NCI-H2196 treated with DMSO at 0.1 percent for 48 hours (cell line): ENCODE results near the gene FASTKD3.

Experiments used
- DNase-seq: peaks from one replicate; lab custom pipeline; 2025; ENCODE audit not compliant: unreplicated experiment; lab: John Stamatoyannopoulos, UW

FASTKD3 gene

DNA sequence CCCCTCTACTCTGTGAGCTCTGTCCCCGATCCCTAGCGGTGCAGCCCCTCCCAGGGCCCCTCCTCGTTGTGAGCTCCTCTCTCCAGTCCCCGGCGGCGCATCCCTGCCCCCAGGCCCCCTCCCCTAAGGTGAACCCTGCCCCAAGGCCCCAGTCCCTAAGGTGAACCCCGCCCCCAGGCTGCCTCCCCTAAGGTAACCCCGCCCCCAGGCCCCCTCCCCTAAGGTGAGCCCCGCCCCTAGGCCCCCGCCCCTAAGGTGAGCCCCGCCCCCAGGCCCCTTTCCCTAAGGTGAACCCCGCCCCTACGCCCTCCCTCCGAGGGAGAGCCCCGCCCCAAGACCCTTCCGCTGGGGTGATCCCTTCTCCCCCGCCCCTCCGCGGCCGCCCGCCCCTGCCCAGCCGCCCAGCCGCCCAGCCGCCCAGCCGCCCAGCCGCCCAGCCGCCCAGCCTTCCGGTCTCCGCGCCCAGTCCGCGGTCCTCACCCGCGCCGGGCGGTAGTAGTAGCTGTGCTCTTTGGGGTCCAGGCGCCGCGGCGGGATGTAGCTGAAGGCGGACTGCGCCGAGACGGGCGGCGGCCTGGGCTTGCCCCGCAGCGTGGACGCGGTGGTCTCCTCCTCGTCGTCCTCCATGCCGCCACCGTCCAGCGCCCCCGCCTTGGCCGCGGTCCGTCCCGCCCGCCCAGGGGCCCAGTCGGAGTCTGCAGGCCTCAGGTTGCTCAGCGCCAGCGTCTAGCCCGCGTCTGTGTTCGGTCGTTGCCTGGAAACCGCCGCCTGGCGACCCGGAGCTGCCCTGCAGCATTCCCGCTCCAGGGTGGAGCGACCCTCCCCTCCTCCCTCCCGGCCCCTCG lies 18.2 kb downstream of the FASTKD3 start, which contains the start of gene CFAP90:
Gene CFAP90, minus strand, starts transcription at position 739 of the 845 bp plus-strand sequence. Its CDS starts 112 bp downstream, at position 627.
- DNase-seq: no peak

DNA sequence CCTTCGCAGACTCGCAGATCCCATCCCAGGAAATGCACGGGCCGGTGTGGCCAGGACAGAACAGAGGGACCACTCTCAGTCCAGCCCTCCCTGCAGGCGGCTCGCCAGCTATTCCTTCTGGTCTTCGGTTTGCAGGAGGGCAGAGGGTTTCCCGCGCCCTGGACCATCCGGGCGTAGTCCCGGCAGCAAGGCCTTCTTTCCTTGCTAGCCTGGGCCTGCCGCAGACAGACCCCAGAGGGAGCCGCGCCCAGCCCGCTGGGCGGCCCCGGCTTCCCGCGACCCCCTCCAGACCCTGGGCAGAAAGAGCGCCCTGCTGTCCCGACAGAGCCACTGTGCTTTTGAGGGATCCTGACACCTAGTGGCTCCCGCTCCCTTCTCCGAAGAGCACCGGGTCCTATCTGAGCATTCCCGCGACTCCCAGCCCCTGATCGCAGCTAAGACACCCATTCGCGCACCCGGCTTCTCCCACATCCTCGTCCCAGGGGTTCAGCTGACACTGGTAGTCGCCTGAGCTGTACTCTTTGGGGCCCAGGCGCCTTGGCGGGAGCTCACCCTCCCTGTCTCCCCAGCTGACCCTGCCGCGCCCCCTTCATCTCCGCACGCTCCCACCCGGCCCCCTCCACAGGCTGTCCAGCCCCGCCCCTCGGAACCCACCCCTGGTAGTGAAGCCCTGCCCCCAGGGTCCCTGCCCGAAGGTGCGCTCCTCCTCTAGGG lies 19.0 kb downstream of the FASTKD3 start:
- no peak for DNase-seq

DNA sequence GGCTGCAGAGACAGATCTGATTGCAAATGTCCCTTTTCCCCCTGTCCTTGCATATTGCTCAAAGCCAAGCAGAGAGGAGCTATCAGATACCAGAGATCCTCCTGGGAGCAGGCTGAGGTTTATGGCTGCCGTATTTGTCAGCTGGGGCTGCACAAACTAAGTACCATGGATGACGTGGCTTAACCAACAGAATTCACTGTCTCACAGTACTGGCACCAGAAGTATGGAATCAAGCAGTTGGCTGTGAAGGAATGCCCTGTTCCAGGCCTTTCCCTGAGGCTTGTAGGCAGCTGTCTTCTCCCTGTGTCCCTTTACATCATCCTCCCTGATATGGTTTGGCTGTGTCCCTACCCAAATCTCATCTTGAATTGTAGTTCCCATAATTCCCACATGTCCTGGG lies 20.5 kb downstream of the FASTKD3 start:
- no peak for DNase-seq

DNA sequence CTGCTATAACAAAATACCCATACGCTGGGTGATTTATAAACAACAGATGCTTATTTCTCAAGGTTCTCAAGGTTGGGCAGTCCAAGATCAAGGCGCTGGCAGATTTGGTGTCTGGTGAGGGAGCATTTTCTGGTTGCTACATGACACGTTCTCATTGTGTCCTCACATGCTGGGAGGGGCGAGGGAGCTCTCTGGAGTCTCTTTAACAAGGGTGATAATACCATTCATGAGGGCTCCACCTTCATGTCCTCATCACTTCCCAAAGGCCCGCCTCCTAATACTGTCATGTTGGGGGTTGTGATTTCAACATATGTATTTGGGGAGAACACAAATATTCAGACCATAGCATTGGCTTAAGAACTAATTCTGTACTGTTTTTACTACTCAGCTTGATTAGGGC lies 22.5 kb downstream of the FASTKD3 start:
- DNase-seq: no peak

DNA sequence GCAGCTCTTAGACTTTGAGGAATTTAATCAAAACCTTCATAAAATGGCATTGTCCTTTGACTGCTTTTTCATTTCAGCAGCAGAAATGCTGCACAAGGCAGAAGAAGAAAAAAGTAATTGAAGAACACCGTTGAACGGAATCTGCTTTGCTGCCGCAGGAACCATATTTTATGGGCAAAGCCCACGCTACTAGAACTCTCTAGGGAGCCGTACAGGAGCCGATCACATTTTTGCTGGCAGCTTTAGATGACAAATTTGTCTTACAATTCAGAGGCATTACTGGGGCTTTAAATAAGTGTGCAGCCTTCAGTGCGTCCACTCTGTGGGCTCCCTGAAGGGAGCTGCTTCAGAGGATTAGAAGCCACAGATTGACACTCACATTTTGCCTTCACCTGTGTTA lies 23.3 kb downstream of the FASTKD3 start:
- no peak for DNase-seq

DNA sequence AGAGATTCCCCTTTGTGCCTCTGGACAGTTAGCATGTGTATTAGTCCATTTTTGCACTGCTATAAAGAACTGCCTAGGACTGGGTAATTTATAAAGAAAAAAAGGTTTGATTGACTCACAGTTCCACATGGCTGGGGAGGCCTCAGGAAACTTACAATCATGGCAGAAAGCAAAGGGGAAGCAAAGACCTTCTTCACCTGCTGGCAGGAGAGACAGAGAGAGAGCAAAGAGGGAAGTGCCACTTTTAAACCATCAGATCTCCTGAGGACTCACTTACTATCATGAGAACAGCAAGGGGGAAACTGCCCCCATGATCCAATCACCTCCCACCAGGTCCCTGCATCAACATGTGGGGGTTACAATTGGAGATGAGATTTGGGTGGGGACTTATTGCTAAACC lies 23.9 kb downstream of the FASTKD3 start:
- no peak for DNase-seq

DNA sequence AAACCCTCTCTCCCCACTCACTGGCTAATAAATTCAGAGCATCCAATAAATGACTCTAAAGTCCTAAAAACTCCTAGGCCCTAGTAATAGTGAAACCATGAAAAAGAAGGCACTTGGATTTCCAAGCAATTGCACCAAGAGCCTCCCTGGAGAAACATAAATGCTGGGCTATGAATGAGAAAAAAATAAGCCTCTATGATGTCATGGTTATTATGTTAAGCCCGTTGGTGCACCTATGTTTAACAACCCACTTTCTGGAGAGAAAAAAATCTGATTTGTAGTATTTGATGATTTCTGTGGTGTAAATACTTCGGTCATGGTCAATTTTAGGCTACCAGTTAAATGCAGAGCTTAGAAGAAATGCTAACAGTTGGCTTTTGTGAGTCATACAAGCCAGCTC lies 26.3 kb downstream of the FASTKD3 start:
- no peak for DNase-seq

DNA sequence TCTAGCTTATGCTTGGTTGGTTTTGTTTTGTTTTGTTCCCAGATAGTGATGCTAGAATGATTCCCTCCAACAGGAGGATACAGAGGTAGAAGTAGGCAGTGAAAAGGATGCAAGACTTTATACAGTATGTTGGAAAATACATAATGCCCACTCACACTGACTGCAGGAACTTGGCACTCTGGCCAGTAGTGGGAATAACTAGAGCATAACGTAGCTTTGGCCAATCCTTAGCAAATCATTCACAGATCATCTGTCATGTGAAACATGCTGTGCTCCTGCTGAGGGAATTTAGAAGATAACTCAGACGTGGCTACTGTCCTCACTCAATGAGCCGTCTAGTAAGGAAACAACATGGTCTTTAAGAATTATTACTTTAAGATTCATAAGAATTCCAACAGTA lies 31.4 kb downstream of the FASTKD3 start:
- no peak for DNase-seq

DNA sequence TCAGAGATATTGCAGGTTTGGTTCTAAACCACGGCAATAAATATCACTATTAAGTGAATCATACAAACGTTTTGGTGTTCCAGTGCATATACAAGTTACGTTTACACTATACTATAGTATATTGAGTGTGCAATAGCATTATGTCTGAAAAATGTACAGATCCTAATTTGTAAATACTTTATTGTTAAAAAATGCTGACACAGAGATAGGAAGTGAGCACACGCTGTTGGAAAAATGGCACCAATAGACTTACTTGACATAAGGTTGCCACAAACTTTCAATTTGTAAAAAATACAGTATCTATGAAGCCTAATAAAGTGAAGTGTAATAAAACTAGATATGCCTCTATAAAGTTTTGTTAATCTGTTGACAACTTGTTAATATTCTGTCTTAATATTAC lies 33.8 kb downstream of the FASTKD3 start:
- DNase-seq: no peak

DNA sequence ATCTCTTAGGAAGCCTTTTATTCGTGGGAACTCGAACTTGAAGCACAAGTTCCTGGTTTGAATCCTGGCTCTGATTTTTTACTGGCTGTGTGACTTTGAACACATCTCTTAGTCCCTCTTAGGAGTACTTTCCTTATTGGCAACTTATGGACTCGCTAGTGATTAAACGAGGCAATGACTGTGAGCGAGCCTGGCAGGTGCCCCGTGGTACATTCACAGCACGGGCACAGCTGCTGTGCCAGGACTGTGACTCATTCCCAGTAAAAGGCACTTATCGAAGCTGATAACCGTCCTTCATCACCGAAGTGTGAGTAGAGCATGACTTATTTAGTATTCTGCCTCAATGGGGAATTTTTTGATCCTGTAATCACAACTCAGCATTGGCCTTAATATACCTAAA lies 40.6 kb downstream of the FASTKD3 start:
- no peak for DNase-seq

DNA sequence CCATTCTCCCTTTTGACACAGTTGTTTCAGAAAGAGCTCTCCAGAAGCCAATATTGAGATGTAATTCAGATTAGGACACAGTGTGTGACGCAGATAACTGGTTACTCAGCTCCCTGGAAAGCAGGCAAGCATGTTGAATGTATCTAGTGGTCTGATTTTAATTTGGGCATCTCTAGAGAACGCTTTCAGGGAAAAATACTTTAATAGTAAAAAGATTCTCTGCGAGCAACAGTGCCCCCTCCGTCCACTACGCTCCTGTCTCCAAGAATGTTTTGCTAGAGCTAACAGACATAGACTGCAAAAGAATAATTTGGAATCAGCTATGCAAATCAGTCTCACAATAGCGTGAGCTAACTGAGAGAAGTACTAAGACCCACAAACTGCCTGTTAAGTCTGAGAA lies 41.2 kb downstream of the FASTKD3 start:
- DNase-seq: no peak

DNA sequence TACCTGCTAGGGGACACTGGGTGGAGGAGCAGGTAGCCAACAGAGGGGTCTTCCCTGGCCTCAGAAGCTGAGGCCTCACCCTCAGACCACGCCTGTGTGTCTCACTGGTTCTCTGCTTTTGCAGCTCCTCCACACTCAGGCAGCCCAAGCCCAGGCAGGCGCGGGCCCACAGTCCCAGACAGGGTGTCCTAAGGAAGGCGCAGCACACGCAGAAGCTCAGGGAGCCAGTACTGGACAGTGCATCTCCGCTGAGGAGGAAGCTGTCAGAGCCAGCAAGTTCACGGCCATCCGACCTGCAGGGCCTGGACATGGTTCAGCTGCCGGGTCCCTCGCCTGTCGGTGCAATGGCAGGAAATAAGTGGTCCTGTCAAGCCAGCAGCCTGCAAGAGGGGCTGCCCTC lies 43.2 kb downstream of the FASTKD3 start:
- DNase-seq: no peak

DNA sequence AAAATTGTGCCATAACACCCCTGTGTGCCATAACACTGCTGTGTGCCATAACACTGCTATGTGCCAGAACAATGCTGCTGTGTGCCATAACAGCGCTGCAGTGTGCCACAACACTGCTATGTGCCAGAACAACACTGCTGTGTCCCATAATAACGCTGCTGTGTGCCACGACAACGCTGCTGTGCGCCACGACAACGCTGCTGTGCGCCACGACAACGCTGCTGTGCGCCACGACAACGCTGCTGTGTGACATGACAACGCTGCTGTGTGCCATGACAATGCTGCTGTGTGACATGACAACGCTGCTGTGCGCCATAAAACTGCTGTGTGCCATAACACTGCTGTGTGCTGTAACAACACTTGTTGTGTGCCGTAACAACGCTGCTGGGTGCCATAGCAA lies 43.8 kb downstream of the FASTKD3 start:
- DNase-seq: no peak

DNA sequence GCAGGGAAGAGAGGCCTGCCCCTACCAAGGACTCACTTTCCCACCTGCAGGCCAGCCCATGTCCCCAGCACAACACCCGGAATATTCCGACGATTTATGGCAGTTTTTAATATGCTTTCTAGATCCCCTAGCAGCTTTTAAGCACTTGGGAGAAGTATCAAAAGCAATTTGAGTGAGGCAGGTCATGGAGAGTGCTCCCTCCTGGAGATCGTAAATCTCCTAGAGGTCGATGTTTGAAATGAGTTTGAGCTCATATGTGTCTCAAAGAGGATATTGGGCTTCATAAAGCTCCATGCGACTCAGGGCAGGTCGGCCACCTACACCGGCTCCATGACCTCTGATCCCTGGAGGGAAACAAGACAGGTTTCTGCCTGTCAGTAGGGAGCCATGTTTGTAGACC lies 45.2 kb downstream of the FASTKD3 start:
- DNase-seq: no peak

DNA sequence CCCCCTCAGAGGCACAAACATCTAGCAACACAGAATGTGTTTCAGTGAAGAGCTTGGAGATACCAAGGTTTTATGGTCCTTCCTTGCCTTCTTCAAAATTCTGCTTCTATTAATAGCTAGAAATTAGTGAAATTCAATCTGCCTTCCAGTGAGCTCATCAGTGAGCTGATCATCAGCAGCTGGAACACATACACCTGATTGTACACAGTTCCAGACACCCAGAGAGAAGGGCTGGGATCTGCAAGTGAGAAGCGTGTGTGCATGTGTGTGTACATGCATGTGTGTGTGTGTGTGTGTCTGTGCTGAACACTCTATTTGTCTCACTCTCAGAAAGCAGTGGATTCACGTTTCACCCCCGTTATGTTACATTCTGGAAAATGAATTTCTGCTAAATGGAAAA lies 46.4 kb downstream of the FASTKD3 start:
- DNase-seq: peak; percentile 5

DNA sequence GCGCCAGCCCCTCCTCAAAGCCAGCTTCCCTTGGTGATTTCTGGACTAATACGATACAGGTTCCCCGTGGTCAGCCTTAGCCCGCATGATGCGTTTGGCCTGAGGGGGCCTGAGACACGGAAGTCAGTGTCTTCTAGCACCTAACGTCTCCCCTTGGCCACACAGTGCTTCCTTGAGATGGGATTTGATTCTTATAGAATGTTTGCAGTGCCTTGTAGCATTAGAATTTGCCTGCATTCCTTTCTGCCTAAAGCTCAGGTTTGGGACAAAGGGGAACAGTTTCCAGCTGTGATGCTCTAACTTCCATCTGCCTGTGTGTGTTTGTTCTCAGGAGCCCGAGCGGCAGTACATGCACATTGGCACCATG lies 52.3 kb downstream of the FASTKD3 start:
- DNase-seq: no peak

DNA sequence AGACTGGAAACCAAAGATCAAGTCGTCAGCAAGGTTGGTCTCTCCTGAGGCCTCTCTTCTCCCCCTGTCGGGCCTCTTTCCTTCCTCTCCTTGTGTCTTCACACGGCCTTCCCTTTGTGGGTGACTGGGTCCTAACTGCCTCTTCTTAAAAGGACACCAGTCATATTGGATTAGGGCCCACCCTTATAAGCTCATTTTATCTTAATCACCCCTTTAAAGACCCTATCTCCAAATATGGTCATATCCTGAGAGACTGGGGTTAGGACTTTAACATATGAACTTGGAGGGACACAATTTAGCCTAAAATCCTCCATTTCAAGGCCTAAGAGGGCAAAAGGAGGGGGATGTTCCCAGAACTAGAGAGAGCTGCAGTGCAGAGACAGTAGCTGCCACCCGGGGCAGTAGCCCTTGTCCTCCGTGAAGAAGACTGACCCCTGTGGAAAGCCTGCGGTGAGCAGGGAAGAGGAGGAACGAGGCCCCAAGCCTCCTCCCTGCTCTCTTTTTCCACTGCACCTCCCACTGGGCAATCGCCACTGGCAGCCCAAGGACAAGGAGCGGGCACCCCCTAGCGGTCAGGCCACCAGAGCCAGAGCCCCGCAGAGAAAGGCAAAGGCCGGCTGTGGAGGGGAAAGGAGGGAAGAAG lies 52.8 kb downstream of the FASTKD3 start:
- no peak for DNase-seq

DNA sequence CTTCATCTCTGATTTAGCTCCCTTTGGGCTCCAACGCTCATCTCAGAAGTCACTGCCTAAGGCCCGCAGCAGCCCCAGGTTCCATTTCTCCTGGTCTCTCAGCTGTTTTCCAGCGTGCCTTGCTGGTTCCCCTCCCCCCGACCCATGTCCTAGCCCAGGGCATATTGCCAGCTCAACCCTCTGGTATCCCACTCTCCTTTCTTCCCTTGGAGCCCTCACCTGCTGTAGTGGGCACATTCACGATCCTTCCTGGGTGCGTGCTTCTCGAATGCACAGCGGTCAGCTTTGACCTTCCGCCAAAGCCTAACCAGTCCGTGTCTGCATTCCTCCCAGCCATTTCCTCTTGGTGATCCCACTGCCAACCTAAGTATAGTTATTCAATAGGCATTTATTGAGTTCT lies 54.0 kb downstream of the FASTKD3 start:
- DNase-seq: no peak

DNA sequence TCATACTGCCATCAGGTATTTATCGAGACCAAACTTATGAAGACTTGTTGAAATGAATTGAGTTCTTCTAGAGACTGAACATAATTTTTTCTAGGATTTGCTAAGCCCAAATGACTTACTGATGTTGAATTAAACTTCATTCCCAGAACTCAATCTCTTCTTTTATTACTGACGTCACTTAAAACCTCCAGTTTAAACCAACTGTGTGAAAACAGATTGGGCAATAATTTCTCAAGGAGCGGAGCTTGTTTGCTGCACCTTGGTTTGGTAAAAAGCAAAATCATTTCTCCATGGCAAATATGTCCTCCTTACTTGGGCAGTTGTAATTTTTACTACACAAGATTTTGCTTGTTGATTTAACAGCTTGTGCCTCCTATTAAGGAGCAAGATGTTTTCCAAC lies 55.3 kb downstream of the FASTKD3 start:
- no peak for DNase-seq

DNA sequence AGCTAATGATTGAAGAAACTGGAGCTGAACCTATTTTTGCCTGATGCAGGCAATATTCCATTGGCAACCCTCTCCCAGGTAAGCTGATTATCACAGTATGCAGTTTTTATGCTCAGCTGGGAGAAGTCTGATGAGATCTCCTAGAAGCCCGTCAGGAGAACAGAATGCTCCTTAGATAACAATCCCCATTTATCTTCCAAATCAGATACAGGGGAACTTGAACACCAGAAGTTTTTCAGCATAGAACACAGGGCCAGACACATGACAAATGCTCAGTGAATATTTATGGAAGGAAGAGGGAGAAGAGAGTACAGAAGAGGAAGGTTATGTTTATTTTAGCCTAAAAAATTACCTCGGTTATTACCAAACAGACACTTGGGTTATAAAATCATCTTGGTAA lies 55.8 kb downstream of the FASTKD3 start:
- DNase-seq: no peak

DNA sequence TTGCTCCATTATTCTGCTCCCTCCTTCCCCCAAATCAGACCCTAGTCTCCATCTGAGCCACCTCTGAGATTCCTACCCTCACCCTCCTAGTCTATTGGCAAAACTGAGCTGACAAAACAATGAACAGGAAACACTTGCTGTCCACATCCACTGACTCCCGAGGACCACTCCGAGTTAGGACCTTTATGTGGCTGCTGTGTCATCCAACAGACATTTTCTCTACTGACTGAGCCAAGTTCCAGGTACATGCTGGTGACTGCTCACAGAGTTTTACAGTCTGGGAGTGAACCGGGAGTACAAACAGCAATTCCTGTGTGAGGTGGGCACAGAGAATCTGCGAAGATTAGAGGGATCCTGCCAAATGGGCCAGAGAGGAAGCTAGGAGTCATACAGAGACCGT lies 57.1 kb downstream of the FASTKD3 start:
- no peak for DNase-seq
